ENCODE measurements around the gene OGFOD3.

GRCh38 chr17:82444284-82444893, 26.0 kb upstream of the OGFOD3 start:
- TF ChIP-seq CTCF (IDR thresholded peaks at IDR 0.05) (no peak), EZH2 (IDR thresholded peaks at IDR 0.05; ENCODE audit: borderline replicate concordance, insufficient read depth, low read depth, low read length, poor library complexity, severe bottlenecking) (no peak)
